Muscle of arm (tissue), 12 donors: ENCODE results near the gene PAPPA. TPM values are rescaled to one million over a fixed set of nuclear protein-coding genes. Genes with fewer than 3 reads are reported as not detected.

Experiments used
- DNase-seq: peaks from one replicate; pipeline ENCODE4 v3.0.0-alpha.2; 2013
- polyA plus RNA-seq, 12 donors: library from polyadenylated mRNA; unstranded; fragments of 120-200 nt; gene quantifications; one replicate each; pipeline ENCODE4 v1.2.1, GENCODE V29; 2013; ENCODE audit not compliant: insufficient read length in 12 of 12

Gene PAPPA
- polyA plus RNA-seq, 12 donors: 0.37 to 2.4 (median 0.83) TPM; not detected in 2

- DNase-seq: no peak
Observed at GRCh38 chr9:116151199-116151598, 2.4 kb upstream of the PAPPA start.

- no peak for DNase-seq
Observed at GRCh38 chr9:116151966-116152381, 1.6 kb upstream of the PAPPA start.

- peak; percentile 24 for DNase-seq
Observed at GRCh38 chr9:116152390-116152789, 1.2 kb upstream of the PAPPA start.

- peak; percentile 20 for DNase-seq
Observed at GRCh38 chr9:116152941-116153764, 438 bp upstream of the PAPPA start.

GRCh38 chr9:116154334-116154975 lies 864 bp downstream of the PAPPA start:
- peak; percentile 10 for DNase-seq

GRCh38 chr9:116154976-116155697 lies 1.5 kb downstream of the PAPPA start:
- peak; percentile 65 for DNase-seq

GRCh38 chr9:116155698-116156039 lies 2.1 kb downstream of the PAPPA start:
- no peak for DNase-seq

GRCh38 chr9:116156621-116157314 lies 3.2 kb downstream of the PAPPA start:
- DNase-seq: peak; percentile 66

DNA sequence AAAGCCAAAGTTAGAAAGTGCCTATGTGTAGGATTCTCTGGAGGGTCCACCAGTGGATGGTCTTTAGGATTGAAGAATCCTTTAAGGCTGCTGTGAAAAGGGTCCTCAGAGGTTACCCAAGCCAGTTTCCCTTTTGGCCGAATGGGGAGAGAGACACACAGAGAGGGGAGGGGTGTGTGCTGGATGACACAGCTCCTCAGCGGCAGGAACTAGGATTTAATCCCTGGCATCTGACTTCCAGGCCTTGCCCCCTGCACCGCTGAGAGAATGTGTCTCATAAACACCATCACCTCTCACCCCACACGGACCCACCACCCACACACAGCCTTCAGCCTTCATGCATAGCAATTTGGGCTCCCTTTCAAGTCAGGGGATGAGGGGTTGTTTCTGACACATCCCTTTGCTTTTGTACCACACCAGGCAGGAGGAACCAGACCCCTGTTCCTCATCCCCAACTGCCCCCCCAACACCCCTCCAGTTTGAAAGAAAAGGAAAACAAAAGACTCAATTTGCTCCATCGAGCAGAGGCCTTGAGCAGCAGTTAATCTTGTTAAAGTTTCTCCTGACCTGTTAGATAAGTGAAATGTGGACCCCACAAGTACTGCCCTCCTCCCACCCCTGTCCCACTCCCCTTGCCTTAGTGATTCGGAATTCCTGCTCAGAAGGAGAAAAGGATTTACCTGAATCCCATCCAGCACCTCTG lies 4.0 kb downstream of the PAPPA start:
- peak; percentile 12 for DNase-seq

GRCh38 chr9:116160676-116161571 lies 7.3 kb downstream of the PAPPA start:
- no peak for DNase-seq

DNA sequence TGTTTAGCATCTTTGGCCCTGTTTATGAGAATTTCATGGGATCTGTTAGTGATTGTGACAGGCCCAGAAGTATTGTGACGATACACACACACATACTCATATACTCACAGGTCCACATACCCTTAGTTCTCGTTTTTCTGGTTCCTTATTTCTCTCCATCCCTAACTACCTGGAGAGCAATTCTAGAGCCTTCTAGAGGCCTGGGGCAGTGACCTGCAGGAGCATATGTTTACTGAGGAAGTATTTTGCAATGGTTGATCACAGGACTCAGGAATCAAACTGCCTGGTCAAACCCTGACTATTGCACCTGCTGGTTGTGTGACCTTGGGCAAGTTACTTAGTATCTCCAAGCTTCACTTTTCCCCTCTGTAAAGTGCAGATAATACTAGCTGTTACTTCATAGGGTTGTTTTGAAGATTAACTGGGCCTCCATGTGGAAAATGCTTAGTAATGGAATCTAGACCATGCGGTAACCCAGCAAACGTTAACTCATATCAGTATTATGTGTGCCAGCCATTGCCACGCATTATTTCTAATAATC lies 8.7 kb downstream of the PAPPA start:
- DNase-seq: no peak

- DNase-seq: no peak
Observed at GRCh38 chr9:116163293-116164055, 9.9 kb downstream of the PAPPA start.

GRCh38 chr9:116165912-116166311 lies 12.3 kb downstream of the PAPPA start:
- DNase-seq: no peak

DNA sequence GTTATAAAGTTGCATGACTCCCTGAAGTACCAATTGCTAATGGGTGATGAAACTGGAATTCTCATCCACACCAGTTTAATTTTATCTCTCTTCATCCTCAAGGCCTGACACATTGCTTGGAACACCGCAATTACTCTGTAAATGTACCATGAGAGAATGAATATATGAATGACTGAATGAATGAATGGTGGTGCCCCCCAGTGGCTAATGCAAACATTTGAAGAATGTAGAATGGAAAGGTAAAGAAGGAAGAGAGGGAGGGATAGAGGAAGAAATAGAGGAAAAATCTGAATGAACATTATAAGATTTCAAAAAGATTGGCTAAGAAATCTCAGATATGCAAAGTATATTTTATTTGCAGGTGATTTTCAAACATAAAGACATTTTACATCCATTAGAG lies 13.1 kb downstream of the PAPPA start:
- DNase-seq: no peak

DNA sequence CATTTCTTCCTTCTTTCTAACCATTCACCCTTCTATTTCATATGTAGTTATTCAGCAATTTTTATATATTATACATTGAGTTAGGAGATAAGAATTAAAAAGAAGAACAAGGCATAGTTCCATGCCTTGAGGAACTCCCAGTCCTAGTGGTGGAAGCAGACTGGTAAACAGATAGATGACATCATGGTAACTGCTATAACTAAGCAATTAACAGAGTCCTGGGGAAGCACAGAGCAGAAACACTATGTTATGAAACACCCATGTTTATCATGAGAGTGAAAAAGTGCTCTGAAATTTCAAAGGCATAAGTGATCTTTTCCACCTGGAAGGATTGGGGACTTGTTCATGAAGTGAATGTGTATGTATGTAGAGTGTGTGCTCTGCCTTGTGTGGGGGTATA lies 14.6 kb downstream of the PAPPA start:
- no peak for DNase-seq

DNA sequence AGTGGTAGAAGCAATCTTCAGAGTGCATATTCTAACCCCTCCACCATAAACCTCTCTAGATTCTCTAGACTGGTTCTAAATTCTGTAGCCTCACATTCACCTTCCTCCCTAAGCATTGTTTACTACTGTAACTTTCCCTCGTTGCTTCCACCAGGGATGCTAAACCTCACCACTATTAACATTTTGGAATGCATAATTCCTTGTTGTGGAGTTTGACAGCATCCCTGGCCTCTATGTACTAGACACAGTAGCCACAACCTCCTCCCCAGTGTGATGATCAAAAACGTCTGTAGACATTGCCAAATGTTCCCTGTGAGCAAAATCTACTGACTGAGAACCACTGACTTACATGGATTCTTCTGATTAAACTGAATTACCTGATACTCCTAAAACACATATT lies 18.6 kb downstream of the PAPPA start:
- no peak for DNase-seq

- DNase-seq: no peak
Observed at GRCh38 chr9:116174347-116174746, 20.8 kb downstream of the PAPPA start.

- no peak for DNase-seq
Observed at GRCh38 chr9:116175614-116176013, 22.0 kb downstream of the PAPPA start.

- DNase-seq: no peak
Observed at GRCh38 chr9:116178481-116179211, 25.1 kb downstream of the PAPPA start.
